Effector memory CD8-positive, alpha-beta T cell (primary cell): Measurements from ENCODE around the gene IDS.

Experiments used
- ATAC-seq: fragments of 150-1000 bp; cut with Tn5 transposase; replicated peaks from 2 replicates; pipeline ENCODE4 v1.10.0; 2021; ENCODE audit warnings: mild to moderate bottlenecking, moderate library complexity
- DNase-seq, 3 experiments: peaks; one replicate each; pipeline ENCODE4 v3.0.0; 2021
- H3K27ac Mint-ChIP-seq, 2 donors: one replicate each; pipeline ENCODE4 v1.8.0; 2022; ENCODE audit warnings: mild to moderate bottlenecking in 2 of 2, mixed read lengths in 2 of 2, moderate library complexity in 2 of 2
- H3K27me3 Mint-ChIP-seq, 2 donors: one replicate each; pipeline ENCODE4 v1.8.0; 2022; ENCODE audit warnings: mixed read lengths in 2 of 2
- H3K36me3 Mint-ChIP-seq: one replicate; pipeline ENCODE4 v1.8.0; 2022; ENCODE audit warnings: mild to moderate bottlenecking, moderate library complexity, mixed read lengths; ENCODE audit not compliant: insufficient read depth
- H3K4me1 Mint-ChIP-seq, 2 donors: one replicate each; pipeline ENCODE4 v1.8.0; 2022; ENCODE audit warnings: low read depth in 2 of 2, mixed read lengths in 2 of 2
- H3K4me3 Mint-ChIP-seq, 2 donors: one replicate each; pipeline ENCODE4 v1.8.0; 2022; ENCODE audit warnings: mild to moderate bottlenecking in 2 of 2, mixed read lengths in 2 of 2, moderate library complexity in 2 of 2
- H3K9me3 Mint-ChIP-seq, 2 donors: one replicate each; pipeline ENCODE4 v1.8.0; 2022; ENCODE audit warnings: mixed read lengths in 2 of 2

The IDS gene

DNA sequence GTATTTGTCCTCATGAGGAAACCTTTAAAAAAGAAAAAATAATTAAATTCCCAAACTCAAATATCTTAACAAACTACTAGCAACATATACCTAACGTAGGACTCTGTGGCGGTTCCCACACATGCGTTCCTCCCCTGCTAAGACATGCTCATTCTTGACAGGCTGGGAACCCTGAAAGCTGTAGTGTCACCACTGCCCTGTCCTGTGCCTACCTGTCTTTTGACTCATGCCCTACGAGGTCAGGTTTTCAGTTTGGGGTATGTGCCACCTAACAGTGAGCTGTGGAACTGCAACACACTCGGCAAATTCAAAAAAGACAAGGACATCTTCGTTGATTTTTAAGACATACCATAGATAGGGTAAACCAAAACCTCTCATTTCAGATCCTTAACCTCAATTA, 17.8 kb downstream of the IDS start:
- Mint-ChIP-seq H3K4me1 (peaks cover 16 to 18% of the 10 kb centered on the region in 2 donors), H3K36me3 (peaks cover 54% of the 10 kb centered on the region), H3K9me3 (no peaks in the 10 kb centered on the region), H3K27me3 (no peaks in the 10 kb centered on the region), H3K27ac (peak overlapping the region in 1 of 2 donors; percentile 93), H3K4me3 (peak overlapping the region in 1 of 2 donors; percentile 36)
- DNase-seq (no peak), ATAC-seq (peak; percentile 41)

- Mint-ChIP-seq H3K27me3 (no peaks in the 10 kb centered on the region), H3K36me3 (peaks cover 63% of the 10 kb centered on the region), H3K27ac (peak overlapping the region; percentile 84 to 85), H3K9me3 (no peaks in the 10 kb centered on the region), H3K4me3 (no peak overlapping the region), H3K4me1 (peaks cover 0 to 5% of the 10 kb centered on the region in 2 donors)
- ATAC-seq (peak; percentile 18), DNase-seq (no peak)
These were observed 28.6 kb downstream of the IDS start for GRCh38 chrX:149476513-149476912.

DNA sequence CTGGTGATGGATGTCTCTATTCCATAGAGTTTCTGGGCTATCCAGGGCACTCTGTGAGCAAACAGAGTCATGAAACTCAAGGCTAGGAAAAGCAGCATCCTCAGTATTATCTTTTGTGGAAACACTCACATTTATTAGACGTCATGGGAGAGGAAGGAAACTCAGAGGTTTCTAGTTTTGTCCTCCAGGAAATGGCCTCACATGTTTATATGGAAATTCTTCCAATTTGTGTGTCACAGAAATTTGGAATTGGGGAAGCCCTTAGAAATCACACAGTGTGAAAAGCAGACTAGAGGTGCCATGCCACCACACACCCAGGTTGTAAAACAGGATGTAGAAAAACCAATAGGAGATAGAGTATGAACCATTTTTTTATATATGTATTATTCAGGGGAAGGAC, 31.1 kb downstream of the IDS start:
- Mint-ChIP-seq H3K27ac (no peak overlapping the region), H3K9me3 (no peaks in the 10 kb centered on the region), H3K36me3 (peaks cover 38% of the 10 kb centered on the region), H3K4me1 (peaks cover 0 to 1% of the 10 kb centered on the region in 2 donors), H3K27me3 (no peaks in the 10 kb centered on the region), H3K4me3 (no peak overlapping the region)
- DNase-seq (no peak), ATAC-seq (no peak)

DNA sequence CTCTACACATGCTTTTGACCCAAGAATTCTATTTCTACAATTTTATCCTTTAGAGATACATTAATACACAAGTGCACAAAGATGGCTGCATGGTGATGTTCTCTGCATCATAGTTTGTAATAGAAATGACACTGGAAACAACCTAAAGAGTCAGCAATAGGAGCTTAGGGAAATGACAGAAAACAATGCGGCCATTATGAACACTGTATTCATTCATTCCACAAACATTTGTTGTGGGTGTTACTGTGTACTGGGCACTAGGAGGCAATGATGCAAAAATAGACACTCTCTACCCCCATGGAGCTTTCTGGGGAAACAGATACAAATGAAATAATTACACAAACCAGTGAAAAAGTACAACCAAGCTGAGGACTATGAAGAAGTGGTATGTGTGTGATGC, 32.0 kb downstream of the IDS start:
- Mint-ChIP-seq H3K27me3 (no peaks in the 10 kb centered on the region), H3K27ac (peak overlapping the region in 1 of 2 donors; percentile 7), H3K4me3 (no peak overlapping the region), H3K9me3 (no peaks in the 10 kb centered on the region), H3K36me3 (peaks cover 31% of the 10 kb centered on the region), H3K4me1 (peaks cover 0 to 1% of the 10 kb centered on the region in 2 donors)
- no peak for DNase-seq
- ATAC-seq: no peak

DNA sequence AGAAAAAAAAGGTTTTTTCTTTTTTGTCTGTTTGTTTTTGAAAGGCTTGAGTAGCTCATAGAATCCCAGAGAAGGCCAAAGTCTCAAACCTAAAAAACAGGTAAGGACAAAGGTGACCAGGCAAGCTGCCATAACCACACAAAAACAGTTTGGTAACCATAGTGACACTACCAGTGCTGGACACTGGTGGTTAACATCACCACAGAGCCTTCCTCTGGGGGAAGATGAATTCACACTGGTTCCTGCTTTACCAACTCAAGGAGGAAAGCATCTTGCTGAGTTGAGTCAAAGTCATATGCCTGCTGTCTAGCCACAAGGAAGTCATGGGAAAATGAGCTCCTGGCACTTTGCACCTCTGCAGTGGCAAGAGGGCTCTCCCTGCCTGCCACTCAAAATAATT, 32.5 kb downstream of the IDS start:
- DNase-seq (no peak), ATAC-seq (no peak)
- no peak overlapping the region for H3K4me3 Mint-ChIP-seq
- no peak overlapping the region for H3K27ac Mint-ChIP-seq
- peaks cover 0 to 1% of the 10 kb centered on the region in 2 donors for H3K4me1 Mint-ChIP-seq
- peaks cover 26% of the 10 kb centered on the region for H3K36me3 Mint-ChIP-seq
- H3K9me3 Mint-ChIP-seq: no peaks in the 10 kb centered on the region
- no peaks in the 10 kb centered on the region for H3K27me3 Mint-ChIP-seq

DNA sequence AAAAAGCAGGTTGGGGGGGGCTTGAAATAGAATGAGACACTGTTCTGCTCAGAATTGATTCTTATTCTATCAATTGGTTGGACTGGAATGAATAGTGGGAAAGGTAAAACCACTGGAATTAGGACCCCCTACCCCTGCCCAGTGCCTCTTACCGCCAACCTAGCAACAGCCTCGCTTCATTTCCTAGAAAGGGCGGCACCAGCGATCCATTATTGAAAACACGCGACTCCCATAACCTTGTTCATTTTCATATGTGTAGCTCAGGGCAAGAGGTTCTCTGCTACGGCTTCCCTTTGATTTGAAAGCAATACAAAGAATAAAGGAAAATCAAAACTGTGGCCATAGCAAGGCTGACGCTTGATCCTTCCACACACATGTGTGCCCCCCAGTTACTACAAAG, 33.7 kb downstream of the IDS start:
- H3K9me3 Mint-ChIP-seq: no peaks in the 10 kb centered on the region
- H3K4me1 Mint-ChIP-seq: peaks cover 0 to 1% of the 10 kb centered on the region in 2 donors
- DNase-seq (no peak), ATAC-seq (no peak)
- H3K4me3 Mint-ChIP-seq: no peak overlapping the region
- peaks cover 14% of the 10 kb centered on the region for H3K36me3 Mint-ChIP-seq
- no peaks in the 10 kb centered on the region for H3K27me3 Mint-ChIP-seq
- H3K27ac Mint-ChIP-seq: no peak overlapping the region

GRCh38 chrX:149470955-149471354, 34.2 kb downstream of the IDS start:
- no peak overlapping the region for H3K4me3 Mint-ChIP-seq
- no peaks in the 10 kb centered on the region for H3K27me3 Mint-ChIP-seq
- H3K36me3 Mint-ChIP-seq: peaks cover 9% of the 10 kb centered on the region
- no peak overlapping the region for H3K27ac Mint-ChIP-seq
- ATAC-seq (peak; percentile 75), DNase-seq (peak; percentile 37 to 60 (median 53))
- no peaks in the 10 kb centered on the region for H3K9me3 Mint-ChIP-seq
- H3K4me1 Mint-ChIP-seq: peaks cover 0 to 1% of the 10 kb centered on the region in 2 donors

GRCh38 chrX:149469406-149469805, 35.7 kb downstream of the IDS start:
- Mint-ChIP-seq H3K4me1 (no peaks in the 10 kb centered on the region), H3K27ac (no peak overlapping the region), H3K27me3 (peaks cover 0 to 8% of the 10 kb centered on the region in 2 donors), H3K9me3 (no peaks in the 10 kb centered on the region), H3K36me3 (no peaks in the 10 kb centered on the region), H3K4me3 (no peak overlapping the region)
- DNase-seq: no peak
- no peak for ATAC-seq

GRCh38 chrX:149467920-149468319, 37.2 kb downstream of the IDS start:
- Mint-ChIP-seq H3K36me3 (no peaks in the 10 kb centered on the region), H3K9me3 (no peaks in the 10 kb centered on the region), H3K4me1 (no peaks in the 10 kb centered on the region), H3K4me3 (no peak overlapping the region), H3K27ac (no peak overlapping the region), H3K27me3 (peaks cover 0 to 8% of the 10 kb centered on the region in 2 donors)
- ATAC-seq (no peak), DNase-seq (no peak)

DNA sequence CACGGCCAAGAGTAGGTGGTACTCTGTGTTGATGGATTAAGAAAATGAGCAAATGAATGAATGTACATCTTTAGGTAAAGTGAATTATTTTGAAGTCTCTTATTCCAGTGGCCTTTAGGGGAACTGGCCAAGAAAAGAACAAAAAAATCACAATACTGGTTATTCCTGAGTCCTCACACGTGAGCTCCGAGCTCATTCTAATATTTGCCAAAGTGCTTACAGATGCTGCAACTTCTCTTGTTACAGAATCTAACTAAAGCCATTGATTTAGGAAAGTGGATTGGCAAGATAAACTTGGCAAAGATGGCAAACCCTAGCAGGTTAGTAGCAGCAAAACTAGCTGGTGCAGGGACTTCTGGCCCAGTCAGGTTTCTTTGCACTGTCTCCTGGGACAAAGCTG, 37.6 kb downstream of the IDS start:
- Mint-ChIP-seq H3K27ac (no peak overlapping the region), H3K4me3 (no peak overlapping the region), H3K4me1 (no peaks in the 10 kb centered on the region), H3K27me3 (peaks cover 0 to 8% of the 10 kb centered on the region in 2 donors), H3K36me3 (no peaks in the 10 kb centered on the region), H3K9me3 (no peaks in the 10 kb centered on the region)
- ATAC-seq (no peak), DNase-seq (no peak)

DNA sequence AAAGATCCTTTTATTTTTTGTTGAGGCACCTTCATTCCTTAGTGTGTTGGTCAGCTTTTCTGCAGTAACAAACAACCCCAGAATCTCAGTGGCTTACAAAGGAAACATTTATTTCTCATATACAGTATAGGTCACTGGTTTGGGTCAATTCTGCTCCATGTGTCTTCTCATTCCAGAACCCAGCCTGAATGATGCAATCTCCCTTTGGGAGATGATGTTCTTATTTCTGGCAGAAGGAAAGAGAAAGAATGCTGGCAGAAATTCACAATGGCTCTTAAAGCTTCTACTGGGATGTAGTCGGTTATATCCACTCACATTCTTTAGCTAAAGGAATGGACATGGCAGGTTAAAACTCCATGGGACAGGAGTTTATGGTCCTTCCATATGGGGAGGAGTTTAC, 42.3 kb downstream of the IDS start:
- H3K27me3 Mint-ChIP-seq: peaks cover 14 to 40% of the 10 kb centered on the region in 2 donors
- H3K9me3 Mint-ChIP-seq: no peaks in the 10 kb centered on the region
- H3K27ac Mint-ChIP-seq: no peak overlapping the region
- DNase-seq (no peak), ATAC-seq (no peak)
- no peaks in the 10 kb centered on the region for H3K4me1 Mint-ChIP-seq
- no peaks in the 10 kb centered on the region for H3K36me3 Mint-ChIP-seq
- H3K4me3 Mint-ChIP-seq: no peak overlapping the region

DNA sequence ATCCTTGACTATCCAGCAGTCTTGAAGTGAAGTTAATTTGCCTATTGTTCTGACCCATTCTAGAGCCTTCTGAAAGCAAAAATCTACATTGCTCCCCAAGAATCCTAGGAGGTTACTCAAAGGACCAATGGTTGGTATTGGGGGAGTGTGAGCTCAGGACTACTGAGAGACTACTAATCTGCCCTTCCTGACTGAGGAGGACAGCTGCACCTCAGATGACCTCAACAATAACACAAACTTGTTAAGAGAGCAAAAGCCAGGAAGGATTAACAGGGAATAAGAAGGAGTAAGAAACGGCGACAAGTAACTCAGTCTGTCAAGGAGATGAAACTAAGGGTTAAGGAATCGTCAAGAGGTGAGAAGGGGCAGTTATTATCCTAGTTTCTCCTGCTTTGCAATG, 43.4 kb downstream of the IDS start:
- no peak for DNase-seq

GRCh38 chrX:149458586-149458985, 46.5 kb downstream of the IDS start:
- H3K27me3 Mint-ChIP-seq: peaks cover 14 to 32% of the 10 kb centered on the region in 2 donors
- no peak overlapping the region for H3K4me3 Mint-ChIP-seq
- ATAC-seq (no peak), DNase-seq (no peak)
- no peaks in the 10 kb centered on the region for H3K4me1 Mint-ChIP-seq
- no peaks in the 10 kb centered on the region for H3K9me3 Mint-ChIP-seq
- no peaks in the 10 kb centered on the region for H3K36me3 Mint-ChIP-seq
- H3K27ac Mint-ChIP-seq: no peak overlapping the region

More for the DNA sequence above, 43.4 kb downstream of the IDS start:
- H3K27me3 Mint-ChIP-seq: peaks cover 14 to 40% of the 10 kb centered on the region in 2 donors
- H3K27ac Mint-ChIP-seq: no peak overlapping the region
- H3K4me3 Mint-ChIP-seq: no peak overlapping the region
- no peaks in the 10 kb centered on the region for H3K9me3 Mint-ChIP-seq
- no peaks in the 10 kb centered on the region for H3K36me3 Mint-ChIP-seq
- H3K4me1 Mint-ChIP-seq: no peaks in the 10 kb centered on the region
- no peak for ATAC-seq

DNA sequence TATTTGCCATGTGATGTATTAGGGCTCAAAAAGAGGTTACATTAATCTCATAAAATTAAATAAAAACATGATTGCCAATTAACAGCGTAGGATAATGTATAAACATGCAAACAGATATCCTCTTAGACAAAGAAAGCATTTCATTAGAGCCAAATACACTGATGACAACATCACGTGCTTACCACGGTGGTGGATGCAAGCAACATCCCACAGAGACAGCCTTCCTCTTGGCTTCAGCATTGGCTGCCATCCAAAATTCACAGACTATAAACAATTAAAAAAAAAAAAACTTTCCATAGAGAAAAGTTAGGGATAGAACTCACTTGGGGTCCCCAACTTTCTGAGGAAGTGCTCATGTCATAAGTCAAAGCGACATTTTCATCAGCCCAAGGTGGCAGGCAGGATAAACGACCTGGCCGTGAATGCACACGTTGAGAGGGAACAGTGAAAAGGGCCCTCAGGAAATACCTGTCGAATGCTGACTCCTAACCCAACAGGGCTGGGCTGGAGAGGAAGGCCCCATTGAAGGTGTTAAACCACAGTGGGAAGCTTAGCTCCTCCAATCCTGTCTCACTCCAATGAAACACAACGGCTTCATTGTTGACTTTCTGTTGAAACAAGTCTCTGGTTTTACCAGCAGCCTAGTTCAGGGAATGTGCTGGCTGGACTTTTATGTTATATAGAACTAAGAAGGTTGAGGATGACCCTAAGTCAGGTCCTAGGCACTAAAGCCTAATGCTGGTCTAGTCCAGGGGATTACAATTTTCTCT, 48.4 kb downstream of the IDS start:
- Mint-ChIP-seq H3K4me3 (no peak overlapping the region), H3K9me3 (no peaks in the 10 kb centered on the region), H3K36me3 (no peaks in the 10 kb centered on the region), H3K27ac (no peak overlapping the region), H3K27me3 (peaks cover 14 to 29% of the 10 kb centered on the region in 2 donors), H3K4me1 (no peaks in the 10 kb centered on the region)
- DNase-seq (no peak), ATAC-seq (no peak)
